ENCODE data around the gene DENND4C.
"Not testable (repeated sequence)": the region's sequence is repeated elsewhere in the genome, so short reads cannot be mapped to it uniquely, and the experiment has no call there.

DNA sequence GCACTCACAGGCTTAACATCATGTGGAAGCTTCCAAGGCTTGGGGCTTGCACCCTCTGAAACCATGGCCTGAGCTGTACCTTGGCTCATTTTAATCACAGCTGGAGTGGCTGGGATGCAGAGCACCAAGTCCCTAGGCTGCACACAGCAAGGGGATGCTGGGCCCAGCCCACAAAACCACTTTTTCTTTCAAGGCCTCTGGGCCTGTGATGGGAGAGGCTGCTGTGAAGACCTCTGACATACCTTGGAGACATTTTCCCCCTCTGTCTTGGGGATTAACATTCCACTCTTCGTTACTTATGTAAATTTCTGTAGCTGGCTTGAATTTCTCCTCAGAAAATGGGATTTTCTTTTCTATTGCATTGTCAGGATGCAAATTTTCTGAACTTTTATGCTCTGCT lies 20.7 kb downstream of the DENND4C start:
- TF ChIP-seq POLR2A, CTCF, EP300 (IDR thresholded peaks at IDR 0.05): not testable (repeated sequence)

Measured in sigmoid colon (tissue), 4 donors.